GM18508 (cell line): ENCODE data around the gene C16orf74.

Experiments used
- ATAC-seq: cut with Tn5 transposase; IDR thresholded peaks from one replicate; pipeline ENCODE4 v1.9.1; 2021; ENCODE audit warnings: moderate number of reproducible peaks; ENCODE audit not compliant: insufficient read depth, unreplicated experiment

Gene C16orf74

GRCh38 chr16:85698935-85699558 lies 51.8 kb downstream of the C16orf74 start:
- no peak for ATAC-seq

DNA sequence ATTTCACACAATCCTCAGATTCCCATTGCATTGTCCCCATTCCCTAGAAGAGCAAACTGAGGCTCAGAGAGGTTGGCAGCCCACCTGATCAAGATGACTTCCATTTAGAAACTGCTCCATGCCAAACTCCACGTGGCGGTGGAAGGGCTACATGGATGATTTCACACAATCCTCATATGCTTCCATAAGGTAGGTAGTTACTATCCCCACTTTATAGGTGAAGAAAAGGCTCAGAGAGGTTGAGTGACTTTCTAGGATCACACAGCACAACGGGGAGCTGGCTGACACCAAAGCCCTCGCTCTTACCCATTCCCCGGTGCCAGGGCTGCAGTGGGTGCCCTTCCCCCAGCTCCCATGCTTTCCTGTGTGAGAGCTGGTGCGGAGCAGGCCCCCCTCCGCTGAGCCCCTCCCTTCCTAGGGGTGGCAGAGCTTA lies 52.4 kb downstream of the C16orf74 start:
- no peak for ATAC-seq

DNA sequence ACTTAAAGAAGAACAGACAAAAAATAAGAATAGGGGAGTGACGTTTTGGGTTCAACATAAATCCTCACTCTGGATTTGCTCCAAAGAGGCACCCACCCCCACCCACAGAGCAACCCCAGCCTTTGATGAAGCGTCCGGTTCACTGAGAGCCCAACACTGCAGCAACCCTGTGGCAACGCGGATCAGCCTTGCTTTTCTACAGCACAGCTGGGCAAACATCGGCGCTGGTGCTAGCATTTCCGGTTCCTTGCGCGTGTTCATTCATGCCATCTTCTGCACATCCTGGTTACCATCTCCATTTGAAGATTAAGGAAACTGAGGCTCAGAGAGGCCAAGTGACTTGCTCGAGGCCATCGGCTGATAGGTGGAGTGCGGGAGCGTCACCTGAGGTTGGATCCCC lies 53.5 kb downstream of the C16orf74 start:
- ATAC-seq: no peak

DNA sequence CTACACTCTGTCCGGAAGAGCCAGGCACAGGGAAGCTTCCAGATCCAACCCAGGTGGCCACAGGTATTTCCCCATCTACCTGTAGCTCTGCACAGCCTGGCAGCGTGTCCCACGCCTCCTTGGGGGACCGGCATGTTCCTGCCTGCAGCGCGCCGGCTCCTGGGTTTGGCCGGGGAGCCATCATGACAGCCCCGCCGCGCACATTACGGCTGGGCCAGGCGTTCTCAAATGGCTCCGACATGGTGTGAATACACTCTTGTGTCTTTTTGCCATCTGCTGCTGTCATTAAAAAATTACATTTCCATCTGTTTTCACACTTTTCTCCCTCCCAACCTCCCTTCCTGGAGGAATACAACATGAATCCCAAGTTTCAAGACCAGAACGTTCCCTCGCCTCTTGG lies 54.1 kb downstream of the C16orf74 start:
- ATAC-seq: no peak

DNA sequence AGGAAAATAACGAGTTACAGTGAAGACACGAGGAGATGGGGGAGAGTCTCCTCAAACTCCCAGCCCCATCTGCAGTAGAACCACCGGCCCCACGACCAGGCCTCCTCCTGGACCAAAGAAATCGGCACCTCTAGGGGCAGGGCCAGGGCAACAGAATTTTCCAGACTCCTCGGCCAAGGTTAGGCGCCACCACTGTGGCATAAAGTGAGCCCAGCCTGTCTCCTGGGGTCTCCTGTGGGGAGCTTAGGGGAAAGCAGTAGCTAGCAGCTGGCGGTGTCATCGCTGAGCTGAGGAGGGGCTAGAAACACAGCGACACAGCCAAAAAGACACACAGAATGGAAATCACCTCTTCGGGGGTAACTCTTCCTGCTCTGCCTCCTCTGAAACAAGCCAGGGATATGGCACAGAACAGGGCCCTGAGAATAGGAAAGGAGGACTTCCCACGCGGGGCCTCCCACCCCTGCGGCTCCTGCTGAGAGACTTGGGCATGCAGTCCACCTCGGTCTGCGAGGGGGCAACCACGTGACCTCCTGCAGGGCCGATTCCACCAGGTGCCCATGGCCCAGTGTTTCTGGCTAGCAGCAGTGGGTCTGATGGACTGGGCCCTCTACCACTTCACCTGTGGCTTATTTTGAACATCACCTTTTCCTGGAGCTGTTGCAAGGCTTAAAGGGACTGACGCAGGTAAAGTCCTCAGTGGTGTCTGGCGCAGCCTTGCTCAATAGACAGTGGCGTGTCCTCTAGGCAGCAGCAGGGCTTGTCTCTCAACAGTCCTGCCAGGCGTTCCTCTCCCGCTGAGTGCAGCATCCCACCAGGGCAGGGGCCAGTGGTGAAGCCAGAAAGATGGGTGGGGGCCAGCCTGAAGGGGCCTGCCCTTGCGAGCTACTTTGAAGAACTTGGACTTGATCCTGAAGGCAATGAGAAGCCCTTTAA lies 55.4 kb downstream of the C16orf74 start:
- no peak for ATAC-seq

DNA sequence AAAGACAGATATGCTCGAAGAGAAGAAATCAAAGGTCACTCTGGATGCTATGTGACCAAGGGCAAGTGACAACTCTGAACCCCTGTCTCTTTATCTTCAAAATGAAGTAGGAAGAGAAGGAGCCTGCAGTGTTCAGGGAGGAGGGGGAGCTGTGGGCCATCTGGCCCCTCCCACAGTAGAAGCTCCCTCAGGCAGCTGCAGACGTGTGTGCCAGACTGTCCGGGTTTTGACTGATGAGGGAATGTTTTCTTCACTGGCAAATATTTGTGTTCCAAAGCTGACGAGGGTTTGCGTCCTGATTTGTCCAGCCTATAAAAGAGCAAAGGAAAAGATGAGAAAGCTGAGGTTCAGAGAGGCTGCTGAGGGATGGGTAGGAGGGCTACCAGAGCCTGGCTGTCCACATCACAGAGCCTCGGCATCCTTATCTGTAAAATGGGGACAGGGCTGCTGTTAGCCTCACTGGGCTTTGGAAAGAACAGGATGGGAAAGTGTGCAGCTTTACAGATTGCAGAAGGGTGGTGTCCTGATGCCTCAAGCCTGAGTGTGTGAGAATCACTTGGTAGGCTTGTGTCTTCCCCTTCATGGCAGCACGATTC lies 60.3 kb downstream of the C16orf74 start:
- no peak for ATAC-seq

GRCh38 chr16:85689950-85690320 lies 61.0 kb downstream of the C16orf74 start:
- ATAC-seq: no peak

DNA sequence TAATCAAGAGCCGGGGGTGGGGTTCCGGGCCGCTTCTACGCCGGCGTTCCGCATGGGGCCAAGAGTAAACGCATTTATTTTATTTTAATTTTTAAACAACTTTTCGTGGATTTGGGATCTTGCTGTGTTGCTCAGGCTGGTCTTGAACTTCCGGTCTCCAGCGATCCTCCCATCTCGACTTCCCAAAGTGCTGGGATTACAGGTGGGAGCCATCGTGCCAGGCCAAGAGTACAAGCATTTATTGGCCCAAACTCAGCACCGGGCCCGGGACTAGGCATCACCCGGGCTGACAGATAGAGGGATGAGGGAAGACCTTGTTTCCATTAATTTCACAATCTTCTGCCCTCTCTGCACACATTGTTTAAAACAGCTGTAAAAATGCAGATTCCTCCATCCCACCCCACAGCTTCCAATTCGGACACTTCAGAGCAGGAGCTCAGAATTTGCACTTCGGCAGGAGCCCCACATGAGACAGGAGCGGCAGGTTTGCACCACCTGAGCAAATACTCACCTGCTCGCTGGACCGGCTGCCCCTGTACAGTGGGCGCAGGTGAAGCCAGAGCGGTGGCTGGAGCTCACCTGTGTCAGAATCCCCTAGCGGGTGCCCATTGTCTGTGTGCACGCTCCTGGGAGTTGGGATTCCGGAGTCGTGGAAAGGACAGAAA lies 61.5 kb downstream of the C16orf74 start:
- ATAC-seq: no peak

DNA sequence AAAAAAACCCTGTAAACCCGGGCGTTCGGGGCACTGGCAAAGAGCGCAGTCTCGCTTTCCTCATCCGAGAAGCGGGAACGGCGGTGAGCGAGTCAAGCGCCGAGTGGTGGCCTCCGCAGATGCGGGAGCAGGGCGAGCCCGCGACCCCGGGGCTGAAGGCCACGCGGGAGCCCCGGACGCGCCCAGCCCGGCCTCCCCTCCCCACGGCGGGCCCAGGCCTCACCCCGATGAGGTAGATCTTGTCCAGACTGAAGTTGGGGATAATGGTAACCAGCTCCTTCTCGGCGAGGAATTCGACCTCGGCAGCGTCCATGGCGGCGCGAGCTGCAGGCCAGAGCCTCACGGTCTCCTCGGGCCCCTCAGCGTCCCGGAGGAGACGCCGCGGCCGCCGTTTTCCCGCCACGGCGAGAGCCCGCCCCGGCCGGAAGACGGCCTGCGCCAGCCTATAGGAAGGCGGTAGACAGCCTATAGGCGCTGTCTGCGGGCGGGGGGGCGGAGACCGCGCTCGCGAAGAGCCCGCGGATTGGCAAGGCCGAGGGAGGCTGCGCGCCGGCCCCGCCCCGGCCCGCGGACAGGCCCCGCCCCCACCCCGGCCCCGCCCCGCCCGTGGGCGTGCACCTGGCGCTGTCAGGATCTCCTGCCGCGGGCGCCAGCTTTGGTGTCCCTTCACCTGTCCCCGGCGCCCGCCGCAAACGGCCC lies 62.2 kb downstream of the C16orf74 start, which contains the start of gene GINS2:
Gene GINS2, minus strand, starts transcription at position 369 of the 699 bp plus-strand sequence. Its CDS starts 56 bp downstream, at position 313.
- ATAC-seq: no peak

- ATAC-seq: no peak
Observed at GRCh38 chr16:85687651-85688471, 63.0 kb downstream of the C16orf74 start.

- ATAC-seq: no peak
Observed at GRCh38 chr16:85686912-85687591, 63.8 kb downstream of the C16orf74 start.

DNA sequence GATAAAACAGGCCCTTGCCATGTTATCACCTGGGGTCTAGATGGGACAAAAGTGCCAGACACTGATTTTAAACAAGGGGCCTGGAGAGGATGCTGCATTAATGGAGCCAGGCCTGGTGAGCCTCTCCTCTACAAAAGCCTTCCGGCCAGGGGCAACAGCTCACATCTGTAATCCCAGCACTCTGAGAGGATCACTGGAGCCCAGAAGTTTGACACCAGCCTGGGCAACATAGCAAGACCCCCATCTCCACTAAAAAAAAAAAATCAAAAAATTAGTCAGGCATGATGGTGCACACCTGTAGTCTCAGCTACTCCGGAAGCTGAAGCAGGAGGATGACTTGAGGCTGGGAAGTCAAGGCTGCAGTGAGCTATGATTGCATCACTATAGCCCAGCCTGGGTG lies 65.6 kb downstream of the C16orf74 start:
- no peak for ATAC-seq

GRCh38 chr16:85683363-85683762 lies 67.5 kb downstream of the C16orf74 start:
- ATAC-seq: no peak

DNA sequence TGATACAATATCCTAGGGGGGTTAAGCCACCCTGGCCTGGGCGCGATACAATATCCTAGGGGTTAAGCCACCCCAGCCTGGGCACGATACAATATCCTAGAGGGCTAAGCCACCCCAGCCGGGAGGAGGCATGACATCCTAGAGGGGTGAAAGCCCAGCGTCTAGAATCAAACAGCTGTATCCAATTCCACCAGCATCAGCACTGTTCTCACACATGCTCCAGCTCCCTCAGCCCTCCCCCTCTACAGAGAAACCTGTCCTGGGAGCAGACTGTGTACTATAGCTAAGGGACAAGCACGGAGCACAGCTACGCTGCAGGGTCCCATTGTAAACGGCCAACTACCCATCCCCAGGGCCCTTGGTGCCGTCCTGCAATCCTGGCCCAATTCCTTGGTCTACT lies 68.4 kb downstream of the C16orf74 start:
- no peak for ATAC-seq

GRCh38 chr16:85681255-85681654 lies 69.6 kb downstream of the C16orf74 start:
- ATAC-seq: no peak

GRCh38 chr16:85680352-85680944 lies 70.4 kb downstream of the C16orf74 start:
- ATAC-seq: no peak

- no peak for ATAC-seq
Observed at GRCh38 chr16:85679870-85680269, 71.0 kb downstream of the C16orf74 start.

GRCh38 chr16:85678821-85679220 lies 72.1 kb downstream of the C16orf74 start:
- ATAC-seq: no peak
